ENCODE data around the gene XIAP. TPM values are rescaled to one million over a fixed set of nuclear protein-coding genes. Genes with fewer than 3 reads are reported as not detected.
"Not testable (repeated sequence)": the region's sequence is repeated elsewhere in the genome, so short reads cannot be mapped to it uniquely, and the experiment has no call there.

The XIAP gene
- total and polyA plus RNA-seq, 2 experiments from 2014 or later = 13.7 to 36.1 TPM

- 78% methylated on average over 2 of the region's 2 CpGs for WGBS (ENCODE audit: low lambda C conversion rate, missing lambda C conversion rate)
- TF ChIP-seq EZH2 (IDR thresholded peaks at IDR 0.05; ENCODE audit: borderline replicate concordance) (no peak), CTCF (IDR thresholded peaks at IDR 0.05; ENCODE audit: poor library complexity) (no peak), EZH2phosphoT487 (IDR thresholded peaks at IDR 0.05; ENCODE audit: low read depth, severe bottlenecking, unreplicated experiment) (no peak)
These were observed 12.8 kb upstream of the XIAP start for GRCh38 chrX:123847056-123847455.

GRCh38 chrX:123849096-123849495 is 10.8 kb upstream of the XIAP start:
- Histone ChIP-seq H3K27ac (no peak overlapping the region), H3K9me2 (replicated peaks; ENCODE audit: insufficient read depth) (no peaks in the 10 kb centered on the region), H3K27me3 (no peaks in the 10 kb centered on the region), H3K9me3 (ENCODE audit: low read depth) (no peaks in the 10 kb centered on the region), H3K79me2 (no peaks in the 10 kb centered on the region), H3K4me3 (no peak overlapping the region), H4K20me1 (ENCODE audit: insufficient read depth, poor library complexity, severe bottlenecking) (no peaks in the 10 kb centered on the region), H3K4me2 (no peak overlapping the region), H3K4me1 (ENCODE audit: insufficient read depth) (no peaks in the 10 kb centered on the region), H2AFZ (no peak overlapping the region), H3K36me3 (replicated peaks; ENCODE audit: insufficient read depth, low read depth) (no peaks in the 10 kb centered on the region)
- DNase-seq (ENCODE audit: low spot score) = no peak
- WGBS (ENCODE audit: low lambda C conversion rate, missing lambda C conversion rate) = 93% methylated on average over 12 of the region's 12 CpGs
- TF ChIP-seq CTCF (IDR thresholded peaks at IDR 0.05; ENCODE audit: poor library complexity) (no peak), EZH2phosphoT487 (IDR thresholded peaks at IDR 0.05; ENCODE audit: low read depth, severe bottlenecking, unreplicated experiment) (no peak), EZH2 (IDR thresholded peaks at IDR 0.05; ENCODE audit: borderline replicate concordance) (no peak)

More at GRCh38 chrX:123847056-123847455, 12.8 kb upstream of the XIAP start:
- H3K36me3 ChIP-seq (replicated peaks; ENCODE audit: insufficient read depth, low read depth) = no peaks in the 10 kb centered on the region
- no peak overlapping the region for H3K27ac ChIP-seq
- no peak overlapping the region for H2AFZ ChIP-seq
- no peak overlapping the region for H3K4me3 ChIP-seq
- no peaks in the 10 kb centered on the region for H3K27me3 ChIP-seq
- H4K20me1 ChIP-seq (ENCODE audit: insufficient read depth, poor library complexity, severe bottlenecking) = no peaks in the 10 kb centered on the region
- H3K9me3 ChIP-seq (ENCODE audit: low read depth) = no peaks in the 10 kb centered on the region
- H3K4me1 ChIP-seq (ENCODE audit: insufficient read depth) = no peaks in the 10 kb centered on the region
- no peak for DNase-seq (ENCODE audit: low spot score)
- no peaks in the 10 kb centered on the region for H3K79me2 ChIP-seq
- H3K4me2 ChIP-seq = no peak overlapping the region
- H3K9me2 ChIP-seq (replicated peaks; ENCODE audit: insufficient read depth) = no peaks in the 10 kb centered on the region

GRCh38 chrX:123849906-123850305 is 9.9 kb upstream of the XIAP start:
- H3K27ac ChIP-seq; H3K79me2 ChIP-seq; H3K4me3 ChIP-seq; H3K36me3 ChIP-seq (replicated peaks; ENCODE audit: insufficient read depth, low read depth); H2AFZ ChIP-seq; H3K9me2 ChIP-seq (replicated peaks; ENCODE audit: insufficient read depth); H3K27me3 ChIP-seq; H4K20me1 ChIP-seq (ENCODE audit: insufficient read depth, poor library complexity, severe bottlenecking); DNase-seq (ENCODE audit: low spot score); H3K4me2 ChIP-seq; H3K9me3 ChIP-seq (ENCODE audit: low read depth); H3K4me1 ChIP-seq (ENCODE audit: insufficient read depth): not testable (repeated sequence)
- 92% methylated on average over 9 of the region's 9 CpGs for WGBS (ENCODE audit: low lambda C conversion rate, missing lambda C conversion rate)

GRCh38 chrX:123851079-123851478 is 8.8 kb upstream of the XIAP start:
- H3K4me2 ChIP-seq = no peak overlapping the region
- no peaks in the 10 kb centered on the region for H3K79me2 ChIP-seq
- H3K27me3 ChIP-seq = no peaks in the 10 kb centered on the region
- TF ChIP-seq EZH2 (IDR thresholded peaks at IDR 0.05; ENCODE audit: borderline replicate concordance) (no peak), CTCF (IDR thresholded peaks at IDR 0.05; ENCODE audit: poor library complexity) (no peak), EZH2phosphoT487 (IDR thresholded peaks at IDR 0.05; ENCODE audit: low read depth, severe bottlenecking, unreplicated experiment) (no peak)
- H3K4me3 ChIP-seq = no peak overlapping the region
- H2AFZ ChIP-seq = no peak overlapping the region
- no peak for DNase-seq (ENCODE audit: low spot score)
- 79% methylated on average over 1 of the region's 1 CpG for WGBS (ENCODE audit: low lambda C conversion rate, missing lambda C conversion rate)
- no peaks in the 10 kb centered on the region for H3K36me3 ChIP-seq (replicated peaks; ENCODE audit: insufficient read depth, low read depth)
- no peaks in the 10 kb centered on the region for H3K4me1 ChIP-seq (ENCODE audit: insufficient read depth)
- H4K20me1 ChIP-seq (ENCODE audit: insufficient read depth, poor library complexity, severe bottlenecking) = no peaks in the 10 kb centered on the region
- no peaks in the 10 kb centered on the region for H3K9me2 ChIP-seq (replicated peaks; ENCODE audit: insufficient read depth)
- H3K9me3 ChIP-seq (ENCODE audit: low read depth) = no peaks in the 10 kb centered on the region
- H3K27ac ChIP-seq = no peak overlapping the region

Measured in hepatocyte (in vitro differentiated cells).